H1 (cell line): ENCODE results near the gene CUL4B. TPM values are rescaled to one million over a fixed set of nuclear protein-coding genes. Genes with fewer than 3 reads are reported as not detected.

Source experiments
- ASH2L ChIP-seq: fragments of 200-600, 300-600 bp; sonication (generic); IDR thresholded peaks from one replicate; pipeline ENCODE4 v1.7.1; 2017; ENCODE audit warnings: low read length
- CBX5 ChIP-seq: fragments of 300-800, 300-1000 bp; sonication (generic); IDR thresholded peaks from 2 replicates; pipeline ENCODE4 v1.7.1; 2016; ENCODE audit warnings: antibody characterized with exemption, low read length, low read depth
- CEBPB ChIP-seq: IDR thresholded peaks from 2 replicates; pipeline ENCODE4 v1.6.1; 2012; ENCODE audit warnings: low read depth, low read length
- CTBP2 ChIP-seq: IDR thresholded peaks from 2 replicates; pipeline ENCODE4 v1.7.0; 2011; ENCODE audit warnings: borderline replicate concordance, mild to moderate bottlenecking, moderate library complexity, mixed read lengths, low read length; ENCODE audit not compliant: insufficient read depth, insufficient read length
- RAD21 ChIP-seq, 2 experiments: IDR thresholded peaks in 1 of 2; conservative IDR thresholded peaks in 1 of 2; 2 replicates each; pipeline ENCODE4 v1.6.1; 2011; ENCODE audit warnings: low read depth in 2 of 2, low read length in 2 of 2, improper control_type of control experiment in 1 of 2, inconsistent platforms in 1 of 2, mild to moderate bottlenecking in 1 of 2, moderate library complexity in 1 of 2
- RBBP5 ChIP-seq: IDR thresholded peaks from 2 replicates; pipeline ENCODE4 v1.7.1; 2012; ENCODE audit warnings: low read depth, mild to moderate bottlenecking, inconsistent platforms, low read length, moderate library complexity, borderline replicate concordance
- SRF ChIP-seq: IDR thresholded peaks from 2 replicates; pipeline ENCODE4 v1.6.1; 2011; ENCODE audit warnings: mild to moderate bottlenecking, low read depth, low read length, moderate library complexity
- TCF12 ChIP-seq: IDR thresholded peaks from 2 replicates; pipeline ENCODE4 v1.6.1; 2011; ENCODE audit warnings: low read depth, mild to moderate bottlenecking, low read length
- TEAD4 ChIP-seq: IDR thresholded peaks from 2 replicates; pipeline ENCODE4 v1.6.1; 2012; ENCODE audit warnings: low read depth, low read length, inconsistent platforms, mixed read lengths
- polyA plus RNA-seq, 7 experiments: library from polyadenylated mRNA; depleted of rRNA in 3 of 7; stranded (reverse) in 5 of 7; unstranded in 2 of 7; fragments of >200 nt in 5 of 7; fragments of 200-250 nt in 2 of 7; gene quantifications; 1 replicate in 5 of 7; 2 replicates in 1 of 7; 4 replicates in 1 of 7; pipeline versions ENCODE4 v1.2.1 to v1.2.3, GENCODE V29; 2011 to 2013; ENCODE audit warnings: missing spikeins in 2 of 7, mixed read lengths in 2 of 7
- total RNA-seq: library from RNA; stranded (reverse); fragmentation: NEBNext Ultra II Directional; extraction: Animal tissue kit (Norgen Biotek cat#: 25700); gene quantifications from 2 replicates; pipeline ENCODE4 v1.2.1, GENCODE V29; 2021

Gene CUL4B
- total and polyA plus RNA-seq, 2 of the 8 experiments (the other 6 are each of a cell fraction or from before 2014, with no cell fraction given), result 11.7 to 44.0 TPM

- no peak for TF ChIP-seq CEBPB
- no peak for TF ChIP-seq ASH2L
- TF ChIP-seq TCF12, result no peak
- TF ChIP-seq RBBP5, result no peak
- TF ChIP-seq TEAD4, result no peak
- no peak for TF ChIP-seq SRF
- no peak for TF ChIP-seq CTBP2
- TF ChIP-seq RAD21 (IDR thresholded peaks at IDR 0.05 in 1 of 2, conservative IDR thresholded peaks at IDR 0.05 in 1 of 2; ENCODE audit: low read depth in 2 of 2, low read length in 2 of 2), result no peak
- TF ChIP-seq CBX5, result no peak
Observed at GRCh38 chrX:120549483-120550452, 11.0 kb downstream of the CUL4B start (continued).
